ENCODE results near the gene REN. TPM values are rescaled to one million over a fixed set of nuclear protein-coding genes. Genes with fewer than 3 reads are reported as not detected.

The REN gene
- total RNA-seq, 3 donors from 2014 or later: not detected

GRCh38 chr1:204105131-204105515, 61.0 kb downstream of the REN start:
- DNase-seq: no peak
- Mint-ChIP-seq H3K4me1 (ENCODE audit: low read depth) (peaks cover 34% of the 10 kb centered on the region), H3K4me3 (no peak overlapping the region), H3K36me3 (ENCODE audit: insufficient read depth) (no peaks in the 10 kb centered on the region), H3K27me3 (ENCODE audit: low read depth) (peaks cover 4% of the 10 kb centered on the region), H3K9me3 (no peaks in the 10 kb centered on the region)
- no peak for ATAC-seq

Other genes starting within 250 kb of the REN start
- gene SOX13, start 93.2 kb downstream of the REN start, total RNA-seq: 1 to 10 TPM in 2 of 3 donors, under 1 TPM in 1; 0.33 to 1.4 (median 1.0) TPM
- gene ETNK2, start 14.3 kb downstream of the REN start, total RNA-seq: 1 to 10 TPM in 1 of 3 donors, under 1 TPM in 2; 0.79 to 1.2 (median 0.99) TPM
- gene KISS1, start 30.2 kb upstream of the REN start, total RNA-seq: not detected
- not detected for gene GOLT1A, start 47.7 kb upstream of the REN start, total RNA-seq
- under 1 TPM; 0.19 to 0.61 (median 0.29) TPM for gene PLEKHA6, start 193.6 kb upstream of the REN start, total RNA-seq
- gene PPP1R15B, start 245.5 kb upstream of the REN start, total RNA-seq: 10 to 100 TPM; 71.7 to 80.1 (median 72.9) TPM